IMR-90 (cell line): ENCODE results near the gene UCK2. TPM values are rescaled to one million over a fixed set of nuclear protein-coding genes. Genes with fewer than 3 reads are reported as not detected.

Source experiments
- ATAC-seq: fragments of 200-7000 bp; cut with Tn5 transposase; 2 replicates; pipeline ENCODE4 v1.9.1; 2020; ENCODE audit warnings: low read depth, mild to moderate bottlenecking, moderate library complexity
- BruUV-seq: library from RNA; stranded (reverse); fragments of 400-500 nt; replicated peaks from 2 replicates; lab custom pipeline; 2021; lab: Mats Ljungman, UMichigan
- CTCF ChIA-PET: fragments of 300-600 bp; formaldehyde crosslinking; extraction: SDS; loops from one replicate; lab custom pipeline; 2021; ENCODE audit warnings: antibody characterized with exemption; lab: Yijun Ruan, JAX
- POLR2A ChIA-PET: fragments of 300-600 bp; sonication (Branson Sonifier 250); formaldehyde crosslinking; loops from one replicate; lab custom pipeline; 2022; ENCODE audit warnings: antibody characterized with exemption; ENCODE audit not compliant: unreplicated experiment; lab: Charles Lee
- DNase-seq: peaks from one replicate; pipeline ENCODE4 v3.0.0; 2013
- H2AFZ ChIP-seq: replicated peaks from 2 replicates; pipeline ENCODE3; 2013; ENCODE audit warnings: low read length, mild to moderate bottlenecking; ENCODE audit not compliant: poor library complexity
- H2AK5ac ChIP-seq: 2 replicates; pipeline ENCODE4 v1.6.1; 2013; ENCODE audit warnings: low read depth, low read length, inconsistent platforms
- H2AK9ac ChIP-seq: replicated peaks from 2 replicates; pipeline ENCODE3; 2013; ENCODE audit warnings: mild to moderate bottlenecking, low read depth, low read length, moderate library complexity; ENCODE audit not compliant: poor library complexity
- H2BK120ac ChIP-seq: 2 replicates; pipeline ENCODE4 v1.6.1; 2013; ENCODE audit warnings: low read depth, low read length, inconsistent platforms
- H2BK15ac ChIP-seq: 3 replicates; pipeline ENCODE4 v1.6.1; 2013; ENCODE audit warnings: low read depth, low read length, inconsistent platforms
- H2BK20ac ChIP-seq: 2 replicates; pipeline ENCODE4 v1.6.1; 2013; ENCODE audit warnings: low read depth, mild to moderate bottlenecking, inconsistent platforms, low read length, moderate library complexity
- H2BK5ac ChIP-seq: 2 replicates; pipeline ENCODE4 v1.6.1; 2013; ENCODE audit warnings: mild to moderate bottlenecking, low read depth, low read length, inconsistent platforms; ENCODE audit not compliant: poor library complexity, severe bottlenecking
- H3K14ac ChIP-seq: replicated peaks from 2 replicates; pipeline ENCODE4 v1.6.1; 2013; ENCODE audit warnings: low read depth, low read length, inconsistent platforms
- H3K18ac ChIP-seq: 2 replicates; pipeline ENCODE4 v1.6.1; 2013; ENCODE audit warnings: low read depth, low read length, control low read depth
- H3K23ac ChIP-seq: 2 replicates; pipeline ENCODE4 v1.6.1; 2013; ENCODE audit warnings: low read depth, low read length, inconsistent platforms
- H3K27ac ChIP-seq: 2 replicates; pipeline ENCODE4 v1.5.1; 2013; ENCODE audit warnings: mild to moderate bottlenecking, control low read depth, low read length; ENCODE audit not compliant: insufficient read depth
- H3K27me3 ChIP-seq: 2 replicates; pipeline ENCODE4 v1.6.1; 2013; ENCODE audit warnings: low read length; ENCODE audit not compliant: control insufficient read depth, insufficient read depth
- H3K36me3 ChIP-seq: 2 replicates; pipeline ENCODE4 v1.6.1; 2013; ENCODE audit warnings: low read length, mixed read lengths; ENCODE audit not compliant: control insufficient read depth, insufficient read depth
- H3K4ac ChIP-seq: 2 replicates; pipeline ENCODE4 v1.6.1; 2013; ENCODE audit warnings: low read depth, low read length, inconsistent platforms
- H3K4me1 ChIP-seq: 2 replicates; pipeline ENCODE4 v1.6.1; 2013; ENCODE audit warnings: low read length, mixed read lengths; ENCODE audit not compliant: control insufficient read depth, insufficient read depth
- H3K4me2 ChIP-seq: 2 replicates; pipeline ENCODE4 v1.6.1; 2013; ENCODE audit warnings: low read depth, mild to moderate bottlenecking, control low read depth, low read length, moderate library complexity
- H3K4me3 ChIP-seq: 2 replicates; pipeline ENCODE4 v1.5.1; 2013; ENCODE audit warnings: low read depth, mild to moderate bottlenecking, control low read depth, low read length, moderate library complexity; ENCODE audit not compliant: insufficient read depth
- H3K56ac ChIP-seq: 2 replicates; pipeline ENCODE4 v1.6.1; 2013; ENCODE audit warnings: low read length, inconsistent platforms; ENCODE audit not compliant: insufficient read depth; ENCODE audit errors: extremely low read depth
- H3K79me1 ChIP-seq, 2 experiments: 2 replicates each; pipeline ENCODE4 v1.6.1; 2013; ENCODE audit warnings: low read length in 2 of 2, inconsistent platforms in 1 of 2, low read depth in 1 of 2
- H3K9ac ChIP-seq: 2 replicates; pipeline ENCODE4 v1.6.1; 2013; ENCODE audit warnings: low read depth, low read length, control low read depth
- H3K9me1 ChIP-seq: 2 replicates; pipeline ENCODE4 v1.6.1; 2013; ENCODE audit warnings: low read length, inconsistent platforms; ENCODE audit not compliant: insufficient read depth
- H3K9me3 ChIP-seq: 2 replicates; pipeline ENCODE4 v1.6.1; 2013; ENCODE audit warnings: low read length; ENCODE audit not compliant: control insufficient read depth, insufficient read depth
- H4K20me1 ChIP-seq: 2 replicates; pipeline ENCODE4 v1.6.1; 2013; ENCODE audit warnings: low read length, inconsistent platforms; ENCODE audit not compliant: insufficient read depth
- H4K5ac ChIP-seq: 2 replicates; pipeline ENCODE4 v1.6.1; 2013; ENCODE audit warnings: mild to moderate bottlenecking, low read depth, low read length, control low read depth
- H4K8ac ChIP-seq, 2 experiments: 2 replicates each; pipeline ENCODE4 v1.6.1; 2013; ENCODE audit warnings: low read depth in 2 of 2, low read length in 2 of 2, control low read depth in 1 of 2, inconsistent platforms in 1 of 2
- H4K91ac ChIP-seq: 2 replicates; pipeline ENCODE4 v1.6.1; 2013; ENCODE audit warnings: low read depth, low read length, inconsistent platforms; ENCODE audit not compliant: insufficient read depth
- BHLHE40 ChIP-seq: fragments of 150-350 bp; IDR thresholded peaks from 2 replicates; pipeline ENCODE4 v1.6.1; 2016; ENCODE audit warnings: mild to moderate bottlenecking, low read depth, low read length
- CEBPB ChIP-seq: IDR thresholded peaks from 2 replicates; pipeline ENCODE4 v1.6.1; 2012; ENCODE audit warnings: low read depth, low read length, improper control_type of control experiment
- CHD1 ChIP-seq: IDR thresholded peaks from 2 replicates; pipeline ENCODE4 v1.6.1; 2012; ENCODE audit warnings: low read depth, low read length, improper control_type of control experiment
- FOS ChIP-seq: fragments of 150-350 bp; IDR thresholded peaks from 2 replicates; pipeline ENCODE4 v1.6.1; 2016; ENCODE audit warnings: low read depth, low read length
- MAFK ChIP-seq: IDR thresholded peaks from 2 replicates; pipeline ENCODE4 v1.6.1; 2012; ENCODE audit warnings: low read depth, low read length, improper control_type of control experiment
- MAZ ChIP-seq: IDR thresholded peaks from 2 replicates; pipeline ENCODE4 v1.6.1; 2012; ENCODE audit warnings: low read depth, mild to moderate bottlenecking, low read length, improper control_type of control experiment, moderate library complexity, borderline replicate concordance
- MXI1 ChIP-seq: IDR thresholded peaks from 2 replicates; pipeline ENCODE4 v1.6.1; 2012; ENCODE audit warnings: low read depth, mild to moderate bottlenecking, low read length, moderate library complexity, borderline replicate concordance
- NFE2L2 ChIP-seq: fragments of 150-350 bp; IDR thresholded peaks from 2 replicates; pipeline ENCODE4 v1.6.1; 2016; ENCODE audit warnings: low read depth, mild to moderate bottlenecking, low read length
- POLR2A ChIP-seq: IDR thresholded peaks from 2 replicates; pipeline ENCODE4 v1.6.1; 2012; ENCODE audit warnings: mild to moderate bottlenecking, low read depth, low read length
- RAD21 ChIP-seq: IDR thresholded peaks from 2 replicates; pipeline ENCODE4 v1.6.1; 2012; ENCODE audit warnings: low read length, improper control_type of control experiment
- RCOR1 ChIP-seq: IDR thresholded peaks from 2 replicates; pipeline ENCODE4 v1.6.1; 2012; ENCODE audit warnings: mild to moderate bottlenecking, low read length, improper control_type of control experiment; ENCODE audit not compliant: insufficient replicate concordance
- RFX5 ChIP-seq: IDR thresholded peaks from 2 replicates; pipeline ENCODE4 v1.8.0; 2012; ENCODE audit warnings: low read depth, mild to moderate bottlenecking, low read length, moderate library complexity
- SMC3 ChIP-seq: fragments of 150-350 bp; IDR thresholded peaks from 2 replicates; pipeline ENCODE4 v1.6.1; 2016; ENCODE audit warnings: low read depth, mild to moderate bottlenecking, antibody characterized with exemption, low read length, moderate library complexity
- WGBS, 2 experiments: methylation state at CpG; one replicate each; pipeline versions ENCODE4 v1.1.5 to v1.1.7; 2013; ENCODE audit warnings: missing lambda C conversion rate in 2 of 2; ENCODE audit not compliant: insufficient read length in 1 of 2; ENCODE audit errors: extremely low coverage in 2 of 2; 5-methylcytosine and 5-hydroxymethylcytosine counted together
- dilution Hi-C: fragments of 300-500 bp; cut with HindIII; formaldehyde crosslinking; loops from one replicate; pipeline ENCODE4 v1.14.3; 2018; ENCODE audit warnings: low sequenced_read_pairs; ENCODE audit not compliant: unreplicated experiment
- in situ Hi-C: fragments of 300-500 bp; cut with MboI; formaldehyde crosslinking; loops from 3 replicates; pipeline ENCODE4 v1.14.3; 2019; ENCODE audit warnings: low sequenced_read_pairs, inconsistent platforms, mixed read lengths
- intact Hi-C: fragments of 100-400 bp; cut with micrococcal nuclease; formaldehyde crosslinking; loops from 2 replicates; pipeline ENCODE4 v1.10.0; 2022
- polyA plus RNA-seq, 3 experiments: library from polyadenylated mRNA; depleted of rRNA; stranded (reverse); fragments of >200 nt; gene quantifications; 2 replicates each; pipeline ENCODE4 v1.2.3, GENCODE V29; 2012; ENCODE audit warnings: low replicate concordance in 1 of 3
- total RNA-seq: library from RNA; depleted of rRNA; stranded (reverse); fragments of >200 nt; gene quantifications from 2 replicates; pipeline ENCODE4 v1.2.3, GENCODE V29; 2012
- TF ChIP-seq, protein P1 (sequence below): fragments of 150-350 bp; IDR thresholded peaks from 2 replicates; pipeline ENCODE4 v1.6.1; 2017; ENCODE audit warnings: mild to moderate bottlenecking, antibody characterized with exemption, low read length, low read depth
- TF ChIP-seq, protein P2 (sequence below): conservative IDR thresholded peaks from 2 replicates; pipeline ENCODE4 v1.5.1; 2012; ENCODE audit warnings: mild to moderate bottlenecking, low read depth, low read length, improper control_type of control experiment
- TF ChIP-seq, protein P3 (sequence below): fragments of 150-350 bp; IDR thresholded peaks from 2 replicates; pipeline ENCODE4 v1.6.1; 2016; ENCODE audit warnings: low read depth, mild to moderate bottlenecking, low read length, moderate library complexity, borderline replicate concordance

Gene UCK2
- total and polyA plus RNA-seq, 2 of the 4 experiments (the other 2 are of a cell fraction): 83.0 to 87.8 TPM

GRCh38 chr1:165960881-165961280 lies 133.5 kb downstream of the UCK2 start:
- H2AK9ac ChIP-seq: no peak overlapping the region
- no peaks in the 10 kb centered on the region for H3K9me1 ChIP-seq
- no peaks in the 10 kb centered on the region for H3K79me1 ChIP-seq
- H4K20me1 ChIP-seq: no peaks in the 10 kb centered on the region
- intact Hi-C loops: no loop called here
- POLR2A ChIA-PET: no interaction called here
- in situ Hi-C loops: no loop called here
- no peaks in the 10 kb centered on the region for H3K27me3 ChIP-seq
- no peaks in the 10 kb centered on the region for H3K4me1 ChIP-seq
- H3K36me3 ChIP-seq: no peaks in the 10 kb centered on the region
- H3K9ac ChIP-seq: no peak overlapping the region
- no peak overlapping the region for H3K56ac ChIP-seq
- no peak overlapping the region for H4K8ac ChIP-seq
- CTCF ChIA-PET: no interaction called here
- no peak overlapping the region for H4K91ac ChIP-seq
- no peak overlapping the region for H3K4me3 ChIP-seq
- no peaks in the 10 kb centered on the region for H3K9me3 ChIP-seq
- ATAC-seq (no peak), DNase-seq (no peak)
- no peak overlapping the region for H3K23ac ChIP-seq
- no peak overlapping the region for H4K5ac ChIP-seq
- H2AFZ ChIP-seq: no peak overlapping the region
- H3K14ac ChIP-seq: no peak overlapping the region
- whole genome bisulfite sequencing, 2 experiments: 0% methylated on average over 1 of the region's 2 CpGs; no CpG with 5 or more reads in 1 of the 2 experiments
- no peak overlapping the region for H3K18ac ChIP-seq
- H3K27ac ChIP-seq: no peak overlapping the region
- dilution Hi-C loops: no loop called here
- H2AK5ac ChIP-seq: no peak overlapping the region
- no TSS peak for BruUV-seq
- H2BK120ac ChIP-seq: no peak overlapping the region
- H3K4ac ChIP-seq: no peak overlapping the region
- no peak overlapping the region for H2BK5ac ChIP-seq
- no peak overlapping the region for H2BK20ac ChIP-seq
- TF ChIP-seq, protein P1, sequence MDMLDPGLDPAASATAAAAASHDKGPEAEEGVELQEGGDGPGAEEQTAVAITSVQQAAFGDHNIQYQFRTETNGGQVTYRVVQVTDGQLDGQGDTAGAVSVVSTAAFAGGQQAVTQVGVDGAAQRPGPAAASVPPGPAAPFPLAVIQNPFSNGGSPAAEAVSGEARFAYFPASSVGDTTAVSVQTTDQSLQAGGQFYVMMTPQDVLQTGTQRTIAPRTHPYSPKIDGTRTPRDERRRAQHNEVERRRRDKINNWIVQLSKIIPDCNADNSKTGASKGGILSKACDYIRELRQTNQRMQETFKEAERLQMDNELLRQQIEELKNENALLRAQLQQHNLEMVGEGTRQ: no peak
- TF ChIP-seq MAFK: no peak
- no peak for TF ChIP-seq SMC3
- no peak for TF ChIP-seq RCOR1
- TF ChIP-seq, protein P2, sequence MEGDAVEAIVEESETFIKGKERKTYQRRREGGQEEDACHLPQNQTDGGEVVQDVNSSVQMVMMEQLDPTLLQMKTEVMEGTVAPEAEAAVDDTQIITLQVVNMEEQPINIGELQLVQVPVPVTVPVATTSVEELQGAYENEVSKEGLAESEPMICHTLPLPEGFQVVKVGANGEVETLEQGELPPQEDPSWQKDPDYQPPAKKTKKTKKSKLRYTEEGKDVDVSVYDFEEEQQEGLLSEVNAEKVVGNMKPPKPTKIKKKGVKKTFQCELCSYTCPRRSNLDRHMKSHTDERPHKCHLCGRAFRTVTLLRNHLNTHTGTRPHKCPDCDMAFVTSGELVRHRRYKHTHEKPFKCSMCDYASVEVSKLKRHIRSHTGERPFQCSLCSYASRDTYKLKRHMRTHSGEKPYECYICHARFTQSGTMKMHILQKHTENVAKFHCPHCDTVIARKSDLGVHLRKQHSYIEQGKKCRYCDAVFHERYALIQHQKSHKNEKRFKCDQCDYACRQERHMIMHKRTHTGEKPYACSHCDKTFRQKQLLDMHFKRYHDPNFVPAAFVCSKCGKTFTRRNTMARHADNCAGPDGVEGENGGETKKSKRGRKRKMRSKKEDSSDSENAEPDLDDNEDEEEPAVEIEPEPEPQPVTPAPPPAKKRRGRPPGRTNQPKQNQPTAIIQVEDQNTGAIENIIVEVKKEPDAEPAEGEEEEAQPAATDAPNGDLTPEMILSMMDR: no peak
- no peak for TF ChIP-seq POLR2A
- no peak for TF ChIP-seq MAZ
- TF ChIP-seq NFE2L2: no peak
- no peak for TF ChIP-seq CHD1
- TF ChIP-seq RAD21: no peak
- TF ChIP-seq, protein P3, sequence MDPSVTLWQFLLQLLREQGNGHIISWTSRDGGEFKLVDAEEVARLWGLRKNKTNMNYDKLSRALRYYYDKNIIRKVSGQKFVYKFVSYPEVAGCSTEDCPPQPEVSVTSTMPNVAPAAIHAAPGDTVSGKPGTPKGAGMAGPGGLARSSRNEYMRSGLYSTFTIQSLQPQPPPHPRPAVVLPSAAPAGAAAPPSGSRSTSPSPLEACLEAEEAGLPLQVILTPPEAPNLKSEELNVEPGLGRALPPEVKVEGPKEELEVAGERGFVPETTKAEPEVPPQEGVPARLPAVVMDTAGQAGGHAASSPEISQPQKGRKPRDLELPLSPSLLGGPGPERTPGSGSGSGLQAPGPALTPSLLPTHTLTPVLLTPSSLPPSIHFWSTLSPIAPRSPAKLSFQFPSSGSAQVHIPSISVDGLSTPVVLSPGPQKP: no peak
- no peak for TF ChIP-seq MXI1
- no peak for TF ChIP-seq FOS
- TF ChIP-seq RFX5: no peak
- no peak for TF ChIP-seq BHLHE40
- TF ChIP-seq CEBPB: no peak
- H3K4me2 ChIP-seq: no peak overlapping the region
- H2BK15ac ChIP-seq: no peak overlapping the region
